K562 (cell line): Measurements from ENCODE around the gene PTPRZ1.

Experiments used
- ATF7 ChIP-seq: fragments of 450-650 bp; IDR thresholded peaks from 2 replicates; pipeline ENCODE4 v1.7.1; 2014; ENCODE audit warnings: mild to moderate bottlenecking, moderate library complexity
- CBFB ChIP-seq: sonication (generic); formaldehyde crosslinking; IDR thresholded peaks from 2 replicates; pipeline ENCODE4 v1.4.0; 2020; ENCODE audit warnings: mild to moderate bottlenecking, missing genetic modification reagents
- CTBP1 ChIP-seq: fragments of 450-650 bp; IDR thresholded peaks from 2 replicates; pipeline ENCODE4 v1.6.1; 2016; ENCODE audit warnings: borderline replicate concordance
- CTCF ChIP-seq, 3 experiments: IDR thresholded peaks in 2 of 3; conservative IDR thresholded peaks in 1 of 3; 2 replicates each; pipeline ENCODE4 v1.5.1; 2011 to 2012; ENCODE audit warnings: low read length in 3 of 3, mild to moderate bottlenecking in 3 of 3, control low read depth in 2 of 3, improper control_type of control experiment in 1 of 3, inconsistent platforms in 1 of 3, low read depth in 1 of 3, mixed read lengths in 1 of 3, moderate library complexity in 1 of 3; ENCODE audit not compliant: insufficient read depth in 2 of 3
- HNRNPK ChIP-seq: fragments of 200-400 bp; formaldehyde crosslinking; IDR thresholded peaks from one replicate; pipeline ENCODE4 v1.6.1; 2018; ENCODE audit warnings: mild to moderate bottlenecking, low read depth, low read length; ENCODE audit not compliant: poor library complexity, severe bottlenecking
- KLF13 ChIP-seq: fragments of 450-650 bp; IDR thresholded peaks from 2 replicates; pipeline ENCODE4 v1.6.1; 2016; ENCODE audit warnings: missing genetic modification characterization, low read depth, mild to moderate bottlenecking, missing compliant biosample characterization, moderate library complexity, borderline replicate concordance
- MAX ChIP-seq: sonication (generic); formaldehyde crosslinking; IDR thresholded peaks from 2 replicates; pipeline ENCODE4 v1.9.0; 2022; ENCODE audit warnings: mild to moderate bottlenecking, missing genetic modification reagents
- NELFE ChIP-seq: IDR thresholded peaks from 2 replicates; pipeline ENCODE4 v1.6.1; 2011; ENCODE audit warnings: mild to moderate bottlenecking; ENCODE audit not compliant: insufficient read depth, insufficient read length
- POLR2A ChIP-seq: fragments of 450-650 bp; conservative IDR thresholded peaks from 2 replicates; pipeline ENCODE4 v1.6.1; 2016
- RCOR1 ChIP-seq, 2 experiments: IDR thresholded peaks; 2 replicates each; pipeline ENCODE4 v1.6.1; 2012; ENCODE audit warnings: low read depth in 2 of 2, low read length in 2 of 2, borderline replicate concordance in 1 of 2, improper control_type of control experiment in 1 of 2
- ZBTB8A ChIP-seq: fragments of 450-650 bp; IDR thresholded peaks from 2 replicates; pipeline ENCODE4 v1.6.1; 2018; ENCODE audit warnings: mild to moderate bottlenecking, moderate library complexity; ENCODE audit not compliant: partially characterized antibody

- no peak for TF ChIP-seq CTCF (IDR thresholded peaks at IDR 0.05 in 2 of 3, conservative IDR thresholded peaks at IDR 0.05 in 1 of 3; ENCODE audit: insufficient read depth in 2 of 3, low read depth in 1 of 3, low read length in 3 of 3)
- no peak for TF ChIP-seq ZBTB8A
- no peak for TF ChIP-seq CTBP1
- no peak for TF ChIP-seq HNRNPK
- no peak for TF ChIP-seq RCOR1 (IDR thresholded peaks at IDR 0.05; ENCODE audit: borderline replicate concordance in 1 of 2, low read depth in 2 of 2, low read length in 2 of 2)
- TF ChIP-seq CBFB (CRISPR knock-in tag), result no peak
- no peak for TF ChIP-seq POLR2A
- TF ChIP-seq ATF7, result no peak
- TF ChIP-seq MAX, result no peak
- TF ChIP-seq NELFE, result no peak
- no peak for TF ChIP-seq KLF13 (tag)
These were observed 19.7 kb upstream of the PTPRZ1 start for GRCh38 chr7:121853307-121853706.
